Measurements from ENCODE around the gene GLRA2.
"Not testable (repeated sequence)": the region's sequence is repeated elsewhere in the genome, so short reads cannot be mapped to it uniquely, and the experiment has no call there.

Gene GLRA2

GRCh38 chrX:14590693-14591424 lies 61.5 kb downstream of the GLRA2 start:
- no peaks in the 10 kb centered on the region for H3K36me3 ChIP-seq (ENCODE audit: control insufficient read depth in 1 of 2, insufficient read depth in 2 of 2, low read length in 2 of 2)
- H3K9me3 ChIP-seq (ENCODE audit: control insufficient read depth in 1 of 2, low read length in 2 of 2) = no peaks in the 10 kb centered on the region
- no peaks in the 10 kb centered on the region for H3K27me3 ChIP-seq (ENCODE audit: control insufficient read depth in 1 of 2, insufficient read depth in 2 of 2, low read length in 2 of 2)
- H3K4me3 ChIP-seq (ENCODE audit: low read depth in 1 of 2, low read length in 2 of 2) = no peak overlapping the region
- no peaks in the 10 kb centered on the region for H3K4me1 ChIP-seq (ENCODE audit: control insufficient read depth in 1 of 2, insufficient read depth in 2 of 2, low read length in 2 of 2)
- H3K27ac ChIP-seq (ENCODE audit: low read depth, low read length) = no peak overlapping the region
- no peak overlapping the region for H3K9ac ChIP-seq (ENCODE audit: low read depth in 1 of 2, low read length in 2 of 2)

GRCh38 chrX:14591976-14592375 lies 62.6 kb downstream of the GLRA2 start:
- Histone ChIP-seq H3K9me3 (ENCODE audit: control insufficient read depth in 1 of 2, low read length in 2 of 2) (no peaks in the 10 kb centered on the region), H3K27ac (ENCODE audit: low read depth, low read length) (no peak overlapping the region), H3K9ac (ENCODE audit: low read depth in 1 of 2, low read length in 2 of 2) (no peak overlapping the region), H3K36me3 (ENCODE audit: control insufficient read depth in 1 of 2, insufficient read depth in 2 of 2, low read length in 2 of 2) (no peaks in the 10 kb centered on the region), H3K4me3 (ENCODE audit: low read depth in 1 of 2, low read length in 2 of 2) (no peak overlapping the region), H3K27me3 (ENCODE audit: control insufficient read depth in 1 of 2, insufficient read depth in 2 of 2, low read length in 2 of 2) (no peaks in the 10 kb centered on the region), H3K4me1 (ENCODE audit: control insufficient read depth in 1 of 2, insufficient read depth in 2 of 2, low read length in 2 of 2) (no peaks in the 10 kb centered on the region)

- H3K4me3 ChIP-seq (ENCODE audit: low read depth in 1 of 2, low read length in 2 of 2) = no peak overlapping the region
- no peaks in the 10 kb centered on the region for H3K36me3 ChIP-seq (ENCODE audit: control insufficient read depth in 1 of 2, insufficient read depth in 2 of 2, low read length in 2 of 2)
- H3K27ac ChIP-seq (ENCODE audit: low read depth, low read length) = no peak overlapping the region
- no peak overlapping the region for H3K9ac ChIP-seq (ENCODE audit: low read depth in 1 of 2, low read length in 2 of 2)
- no peaks in the 10 kb centered on the region for H3K27me3 ChIP-seq (ENCODE audit: control insufficient read depth in 1 of 2, insufficient read depth in 2 of 2, low read length in 2 of 2)
- H3K9me3 ChIP-seq (ENCODE audit: control insufficient read depth in 1 of 2, low read length in 2 of 2) = no peaks in the 10 kb centered on the region
- H3K4me1 ChIP-seq (ENCODE audit: control insufficient read depth in 1 of 2, insufficient read depth in 2 of 2, low read length in 2 of 2) = no peaks in the 10 kb centered on the region
Observed at GRCh38 chrX:14594521-14594920, 65.2 kb downstream of the GLRA2 start.

- Histone ChIP-seq H3K27me3 (ENCODE audit: control insufficient read depth in 1 of 2, insufficient read depth in 2 of 2, low read length in 2 of 2) (no peaks in the 10 kb centered on the region), H3K9me3 (ENCODE audit: control insufficient read depth in 1 of 2, low read length in 2 of 2) (no peaks in the 10 kb centered on the region), H3K27ac (ENCODE audit: low read depth, low read length) (no peak overlapping the region), H3K36me3 (ENCODE audit: control insufficient read depth in 1 of 2, insufficient read depth in 2 of 2, low read length in 2 of 2) (no peaks in the 10 kb centered on the region), H3K9ac (ENCODE audit: low read depth in 1 of 2, low read length in 2 of 2) (no peak overlapping the region), H3K4me3 (ENCODE audit: low read depth in 1 of 2, low read length in 2 of 2) (no peak overlapping the region), H3K4me1 (ENCODE audit: control insufficient read depth in 1 of 2, insufficient read depth in 2 of 2, low read length in 2 of 2) (no peaks in the 10 kb centered on the region)
Observed at GRCh38 chrX:14598330-14598729, 69.0 kb downstream of the GLRA2 start.

- Histone ChIP-seq H3K27ac (ENCODE audit: low read depth, low read length) (no peak overlapping the region), H3K9ac (ENCODE audit: low read depth in 1 of 2, low read length in 2 of 2) (no peak overlapping the region), H3K4me3 (ENCODE audit: low read depth in 1 of 2, low read length in 2 of 2) (no peak overlapping the region), H3K36me3 (ENCODE audit: control insufficient read depth in 1 of 2, insufficient read depth in 2 of 2, low read length in 2 of 2) (no peaks in the 10 kb centered on the region), H3K9me3 (ENCODE audit: control insufficient read depth in 1 of 2, low read length in 2 of 2) (no peaks in the 10 kb centered on the region), H3K27me3 (ENCODE audit: control insufficient read depth in 1 of 2, insufficient read depth in 2 of 2, low read length in 2 of 2) (no peaks in the 10 kb centered on the region), H3K4me1 (ENCODE audit: control insufficient read depth in 1 of 2, insufficient read depth in 2 of 2, low read length in 2 of 2) (no peaks in the 10 kb centered on the region)
Observed at GRCh38 chrX:14607446-14607985, 78.2 kb downstream of the GLRA2 start.

GRCh38 chrX:14612450-14612849 lies 83.1 kb downstream of the GLRA2 start:
- H3K9ac ChIP-seq (ENCODE audit: low read depth in 1 of 2, low read length in 2 of 2); H3K9me3 ChIP-seq (ENCODE audit: control insufficient read depth in 1 of 2, low read length in 2 of 2); H3K4me1 ChIP-seq (ENCODE audit: control insufficient read depth in 1 of 2, insufficient read depth in 2 of 2, low read length in 2 of 2); H3K27me3 ChIP-seq (ENCODE audit: control insufficient read depth in 1 of 2, insufficient read depth in 2 of 2, low read length in 2 of 2); H3K4me3 ChIP-seq (ENCODE audit: low read depth in 1 of 2, low read length in 2 of 2); H3K36me3 ChIP-seq (ENCODE audit: control insufficient read depth in 1 of 2, insufficient read depth in 2 of 2, low read length in 2 of 2); H3K27ac ChIP-seq (ENCODE audit: low read depth, low read length): not testable (repeated sequence)

GRCh38 chrX:14616301-14616700 lies 87.0 kb downstream of the GLRA2 start:
- no peak overlapping the region for H3K4me3 ChIP-seq (ENCODE audit: low read depth in 1 of 2, low read length in 2 of 2)
- no peaks in the 10 kb centered on the region for H3K9me3 ChIP-seq (ENCODE audit: control insufficient read depth in 1 of 2, low read length in 2 of 2)
- H3K4me1 ChIP-seq (ENCODE audit: control insufficient read depth in 1 of 2, insufficient read depth in 2 of 2, low read length in 2 of 2) = no peaks in the 10 kb centered on the region
- no peaks in the 10 kb centered on the region for H3K36me3 ChIP-seq (ENCODE audit: control insufficient read depth in 1 of 2, insufficient read depth in 2 of 2, low read length in 2 of 2)
- H3K27me3 ChIP-seq (ENCODE audit: control insufficient read depth in 1 of 2, insufficient read depth in 2 of 2, low read length in 2 of 2) = no peaks in the 10 kb centered on the region
- no peak overlapping the region for H3K9ac ChIP-seq (ENCODE audit: low read depth in 1 of 2, low read length in 2 of 2)
- H3K27ac ChIP-seq (ENCODE audit: low read depth, low read length) = no peak overlapping the region

GRCh38 chrX:14616836-14617235 lies 87.5 kb downstream of the GLRA2 start:
- no peak overlapping the region for H3K9ac ChIP-seq (ENCODE audit: low read depth in 1 of 2, low read length in 2 of 2)
- H3K36me3 ChIP-seq (ENCODE audit: control insufficient read depth in 1 of 2, insufficient read depth in 2 of 2, low read length in 2 of 2) = no peaks in the 10 kb centered on the region
- H3K4me3 ChIP-seq (ENCODE audit: low read depth in 1 of 2, low read length in 2 of 2) = no peak overlapping the region
- H3K4me1 ChIP-seq (ENCODE audit: control insufficient read depth in 1 of 2, insufficient read depth in 2 of 2, low read length in 2 of 2) = no peaks in the 10 kb centered on the region
- H3K27me3 ChIP-seq (ENCODE audit: control insufficient read depth in 1 of 2, insufficient read depth in 2 of 2, low read length in 2 of 2) = no peaks in the 10 kb centered on the region
- no peaks in the 10 kb centered on the region for H3K9me3 ChIP-seq (ENCODE audit: control insufficient read depth in 1 of 2, low read length in 2 of 2)
- no peak overlapping the region for H3K27ac ChIP-seq (ENCODE audit: low read depth, low read length)

- H3K36me3 ChIP-seq (ENCODE audit: control insufficient read depth in 1 of 2, insufficient read depth in 2 of 2, low read length in 2 of 2) = no peaks in the 10 kb centered on the region
- H3K9ac ChIP-seq (ENCODE audit: low read depth in 1 of 2, low read length in 2 of 2) = no peak overlapping the region
- no peaks in the 10 kb centered on the region for H3K9me3 ChIP-seq (ENCODE audit: control insufficient read depth in 1 of 2, low read length in 2 of 2)
- H3K4me3 ChIP-seq (ENCODE audit: low read depth in 1 of 2, low read length in 2 of 2) = no peak overlapping the region
- H3K27me3 ChIP-seq (ENCODE audit: control insufficient read depth in 1 of 2, insufficient read depth in 2 of 2, low read length in 2 of 2) = no peaks in the 10 kb centered on the region
- H3K4me1 ChIP-seq (ENCODE audit: control insufficient read depth in 1 of 2, insufficient read depth in 2 of 2, low read length in 2 of 2) = no peaks in the 10 kb centered on the region
- H3K27ac ChIP-seq (ENCODE audit: low read depth, low read length) = no peak overlapping the region
Observed at GRCh38 chrX:14618177-14618965, 89.0 kb downstream of the GLRA2 start.

- H3K9me3 ChIP-seq (ENCODE audit: control insufficient read depth in 1 of 2, low read length in 2 of 2) = no peaks in the 10 kb centered on the region
- no peaks in the 10 kb centered on the region for H3K36me3 ChIP-seq (ENCODE audit: control insufficient read depth in 1 of 2, insufficient read depth in 2 of 2, low read length in 2 of 2)
- H3K4me1 ChIP-seq (ENCODE audit: control insufficient read depth in 1 of 2, insufficient read depth in 2 of 2, low read length in 2 of 2) = no peaks in the 10 kb centered on the region
- no peak overlapping the region for H3K27ac ChIP-seq (ENCODE audit: low read depth, low read length)
- no peaks in the 10 kb centered on the region for H3K27me3 ChIP-seq (ENCODE audit: control insufficient read depth in 1 of 2, insufficient read depth in 2 of 2, low read length in 2 of 2)
- no peak overlapping the region for H3K4me3 ChIP-seq (ENCODE audit: low read depth in 1 of 2, low read length in 2 of 2)
- H3K9ac ChIP-seq (ENCODE audit: low read depth in 1 of 2, low read length in 2 of 2) = no peak overlapping the region
Observed at GRCh38 chrX:14630733-14631132, 101.4 kb downstream of the GLRA2 start.
